ELF-1 (cell line): ENCODE data around the gene TNFRSF13B.
"Not testable (repeated sequence)": the region's sequence is repeated elsewhere in the genome, so short reads cannot be mapped to it uniquely, and the experiment has no call there.

Experiments
- DNase-seq: peaks from one replicate; pipeline ENCODE4 v3.0.0-alpha.2; 2016; ENCODE audit warnings: low read depth, low spot score

Gene TNFRSF13B

DNA sequence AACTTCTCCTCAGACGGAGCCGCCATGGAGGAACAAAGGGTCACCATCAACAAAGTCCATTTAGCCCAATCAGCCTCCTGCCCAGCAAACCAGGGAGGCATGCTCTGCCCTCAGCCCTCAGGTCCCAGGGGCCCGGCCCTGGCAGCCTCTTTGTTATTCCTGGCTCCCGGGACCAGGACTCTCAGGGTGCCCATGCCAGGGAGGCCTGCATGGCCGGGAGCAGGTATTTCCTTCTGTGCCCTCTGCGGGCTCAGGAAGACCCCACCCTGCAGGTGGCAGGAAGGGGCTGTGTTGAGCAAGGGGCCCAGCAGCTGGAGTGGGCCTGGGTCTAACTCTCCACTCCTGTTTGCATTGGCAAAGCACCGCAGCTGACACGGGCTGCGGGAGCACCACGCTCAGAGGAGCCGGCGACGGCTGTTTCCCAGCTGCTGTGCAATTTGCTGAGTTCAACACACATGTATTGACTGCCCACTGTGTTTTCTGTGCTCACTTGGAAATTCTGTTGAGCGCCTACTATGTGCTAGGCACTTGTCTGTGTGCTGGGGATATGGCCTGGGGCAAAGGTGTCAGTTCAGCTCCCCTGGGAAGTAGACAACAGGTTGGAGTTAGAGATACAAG lies 33.2 kb upstream of the TNFRSF13B start:
- DNase-seq, result not testable (repeated sequence)

DNA sequence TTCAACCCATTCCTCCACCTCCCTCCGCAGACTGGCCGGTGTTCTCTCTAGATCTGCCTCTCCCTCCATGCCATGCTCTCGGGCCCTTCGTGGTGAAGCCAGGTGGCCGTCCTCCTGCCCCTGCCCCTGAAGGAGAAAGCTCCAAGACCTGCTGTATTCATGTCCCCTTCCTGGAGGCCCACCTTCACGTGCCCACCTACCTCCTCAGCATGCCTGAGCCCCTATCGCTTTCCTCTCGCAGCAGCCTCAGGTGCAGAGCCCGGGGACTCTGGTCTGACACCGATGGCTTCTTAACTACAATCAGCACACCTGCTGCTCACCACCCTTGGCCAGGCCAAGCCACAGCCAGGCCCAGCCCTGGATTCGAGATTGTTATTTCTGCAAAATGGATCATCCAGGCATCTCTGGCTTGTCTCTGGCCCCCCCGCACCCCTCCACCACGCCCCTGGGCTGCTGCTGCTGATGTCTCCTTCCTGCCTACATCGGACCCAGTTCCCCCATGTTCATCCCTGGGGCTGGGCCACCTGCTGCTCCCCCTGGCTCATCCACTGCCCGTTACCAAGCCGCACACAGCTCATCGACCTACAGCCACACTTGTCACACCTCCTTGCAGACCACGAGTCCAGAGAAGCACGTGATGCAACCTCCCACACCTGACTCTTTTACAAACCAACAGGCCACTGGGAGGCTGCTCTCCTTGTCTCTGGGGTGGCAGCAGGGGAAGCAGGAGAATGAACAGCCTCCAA lies 32.5 kb upstream of the TNFRSF13B start:
- no peak for DNase-seq

DNA sequence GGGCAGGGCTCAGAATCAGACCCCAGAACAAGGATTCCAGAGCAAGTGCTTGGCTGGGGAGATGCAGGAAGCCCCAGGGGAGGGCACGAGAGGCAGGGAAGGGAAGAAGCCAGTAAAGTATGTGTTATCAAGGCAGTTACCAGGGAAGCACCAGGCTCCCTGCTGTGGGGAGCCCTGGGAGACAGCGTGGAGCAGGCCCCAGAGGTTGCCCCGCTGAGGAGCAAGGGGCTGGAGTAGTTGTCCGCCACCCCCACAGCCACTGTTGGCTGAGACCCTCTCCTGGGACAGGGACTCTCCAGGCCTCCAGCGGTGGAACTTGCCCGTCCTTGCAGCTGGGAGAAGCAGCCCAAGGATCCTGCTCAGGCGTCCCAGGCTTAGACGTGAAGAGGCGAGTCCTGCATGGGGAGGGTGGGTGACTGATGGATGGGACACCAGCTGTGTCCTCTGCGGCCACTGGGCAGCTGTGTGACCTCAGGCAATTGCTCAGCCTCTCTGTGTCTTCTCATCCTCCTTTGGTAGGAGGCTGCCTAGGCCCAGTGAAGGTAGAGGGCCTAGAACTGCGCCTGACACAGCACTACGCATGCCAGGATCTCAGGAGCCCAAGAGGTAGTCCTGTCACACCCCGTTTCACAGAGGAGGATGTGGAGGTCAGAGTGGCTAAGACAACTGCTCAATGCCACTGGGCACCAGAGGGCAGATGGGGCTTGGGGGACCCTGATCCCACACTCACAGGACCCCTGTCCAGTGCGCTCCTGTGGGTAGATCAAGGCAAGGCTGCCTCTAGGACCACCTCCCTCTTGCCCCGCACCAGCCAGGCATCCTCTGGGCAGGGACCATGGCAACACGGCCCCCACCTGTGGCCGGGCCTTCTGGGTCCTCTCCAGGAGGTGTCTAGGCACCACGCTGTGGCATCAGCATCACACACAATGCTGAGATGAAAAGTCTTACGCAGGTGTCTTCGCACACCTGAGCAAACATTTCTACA lies 31.1 kb upstream of the TNFRSF13B start:
- DNase-seq, result not testable (repeated sequence)

DNA sequence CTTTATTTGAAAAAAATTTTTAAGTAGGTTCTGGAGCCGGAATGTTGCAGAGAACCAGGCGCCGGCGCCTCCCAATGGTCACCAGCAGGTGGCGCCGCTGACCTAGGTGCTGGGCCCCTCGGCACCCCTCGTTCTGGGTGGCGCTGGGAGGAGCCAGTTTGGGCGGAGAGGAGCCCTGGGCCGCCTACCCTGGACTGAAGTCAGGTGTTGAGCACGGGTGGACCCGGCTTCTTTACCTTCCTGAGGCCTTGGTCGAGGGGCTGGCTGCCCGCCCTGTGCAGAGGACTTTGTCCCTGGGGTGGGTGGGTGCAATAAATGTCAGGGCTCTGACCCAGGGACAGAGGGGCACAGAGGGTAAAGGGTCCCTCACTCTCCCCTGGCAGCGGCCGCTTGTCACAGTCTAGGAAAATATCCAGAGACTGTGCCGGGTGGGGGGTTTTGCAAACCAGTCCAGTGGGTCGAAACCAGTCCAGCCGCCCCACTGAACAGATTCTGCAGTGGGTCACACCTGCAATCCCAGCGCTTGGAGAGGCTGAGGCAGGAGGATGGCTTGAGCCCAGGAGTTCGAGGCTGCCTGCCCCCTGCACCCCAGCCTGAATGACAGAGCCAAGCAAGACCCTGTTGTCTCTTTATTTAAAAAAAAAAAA lies 30.1 kb upstream of the TNFRSF13B start:
- peak; percentile 85 for DNase-seq

DNA sequence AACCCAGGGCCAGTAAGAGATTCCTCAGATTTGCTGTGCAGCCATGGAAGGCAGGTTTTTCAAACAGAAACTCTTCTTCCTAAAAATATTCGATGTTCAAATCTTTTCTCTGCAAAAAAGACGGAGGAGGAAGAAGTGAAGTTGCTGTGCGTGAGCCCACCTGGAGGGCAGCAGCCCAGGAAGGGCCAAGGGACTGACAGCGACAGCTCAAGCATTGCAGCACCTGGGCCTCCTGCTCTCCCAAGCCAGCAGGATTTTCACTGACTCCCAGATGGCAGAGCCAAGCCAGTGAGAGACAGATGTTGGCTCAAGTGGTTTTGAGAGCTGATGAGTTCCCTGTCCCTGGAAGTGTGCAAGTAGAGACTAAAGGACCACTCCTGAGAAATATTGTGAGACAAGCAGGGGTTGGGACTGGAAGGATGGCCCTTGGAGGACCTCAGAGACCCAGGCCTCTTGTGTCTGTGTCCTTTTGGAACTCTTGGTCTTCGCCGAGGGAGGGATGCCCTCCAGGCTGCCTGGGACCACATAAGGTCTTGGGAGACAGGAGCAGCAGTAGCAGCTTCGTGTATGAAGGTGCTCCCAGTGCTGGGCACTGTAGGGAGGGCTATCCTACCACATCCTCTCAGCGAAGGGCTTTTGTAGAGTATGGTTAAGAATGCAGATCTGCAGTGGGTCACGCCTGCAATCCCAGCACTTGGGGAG lies 29.3 kb upstream of the TNFRSF13B start:
- DNase-seq, result no peak

DNA sequence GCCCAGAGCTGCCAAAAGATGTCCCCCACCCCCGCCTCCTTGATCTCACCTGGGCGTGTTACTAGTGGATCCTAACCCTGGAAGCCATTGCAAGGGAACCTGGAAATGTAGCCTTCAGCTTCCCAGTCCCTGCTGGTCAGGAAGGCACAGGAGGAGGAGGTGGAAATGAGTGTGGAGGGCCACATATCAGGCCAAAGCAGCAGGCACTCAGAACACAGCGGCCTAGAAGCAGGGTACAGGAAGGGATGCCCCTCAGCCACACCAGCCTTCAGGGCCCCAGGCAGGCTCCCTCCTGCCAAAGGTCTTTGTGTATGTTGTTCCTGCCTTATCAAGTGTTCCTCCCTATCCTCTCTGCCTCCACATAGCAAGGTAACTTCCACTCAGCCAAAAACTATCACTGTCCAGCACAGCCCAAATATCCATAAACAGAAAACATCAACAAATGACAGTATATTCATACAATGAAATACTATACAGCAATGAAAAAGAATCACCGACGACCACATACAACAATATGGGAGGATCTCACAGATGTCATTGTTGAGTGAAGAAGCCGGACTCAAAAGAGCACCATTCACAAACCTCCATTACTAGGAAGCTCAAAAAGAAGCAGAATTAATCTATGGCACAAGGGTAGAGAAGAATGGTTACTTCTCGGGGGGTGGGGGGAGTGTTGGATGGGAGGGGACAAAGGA lies 28.2 kb upstream of the TNFRSF13B start:
- DNase-seq, result no peak

DNA sequence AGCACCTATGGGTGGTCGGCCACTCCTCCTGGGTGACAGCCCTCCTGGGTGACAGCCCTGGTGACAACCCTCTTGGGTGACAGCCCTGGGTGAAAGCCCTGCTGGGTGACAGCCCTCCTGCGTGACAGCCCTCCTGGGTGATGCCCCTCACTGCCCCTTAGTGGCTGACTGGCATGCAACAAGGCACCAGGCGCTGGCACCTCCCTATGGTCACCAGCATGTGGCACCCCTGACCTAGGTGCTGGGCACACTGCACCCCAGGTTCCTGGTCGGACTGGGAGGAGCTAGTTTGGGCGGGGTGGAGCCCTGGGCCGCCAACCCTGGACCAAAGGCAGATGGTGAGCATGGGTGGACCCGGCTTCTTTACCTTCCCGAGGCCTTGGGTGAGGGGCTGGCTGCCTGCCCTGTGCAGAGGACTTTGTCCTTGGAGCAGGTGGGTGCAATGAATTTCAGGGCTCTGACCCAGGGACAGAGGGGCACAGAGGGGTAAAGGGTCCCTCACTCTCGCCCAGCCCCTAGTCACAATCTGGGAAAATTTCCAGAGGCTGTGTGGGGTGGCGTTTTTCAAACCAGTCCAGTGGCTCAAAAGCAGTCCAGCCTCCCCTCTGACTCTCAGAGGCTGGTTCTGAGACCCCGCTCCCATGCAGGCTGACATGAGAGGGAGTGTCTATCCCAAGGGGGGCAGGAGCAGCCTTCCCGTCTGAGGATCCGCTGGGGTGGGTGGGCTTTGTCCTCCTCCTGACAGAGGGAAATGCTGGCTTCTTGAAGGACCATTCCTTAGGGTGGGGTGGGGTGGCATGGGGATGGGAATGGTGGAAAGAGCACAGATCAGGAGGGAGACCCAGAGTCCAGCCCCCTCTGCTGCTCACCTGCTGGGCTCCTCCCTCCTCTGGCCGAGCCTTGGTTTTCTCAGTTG lies 25.9 kb upstream of the TNFRSF13B start:
- peak; percentile 62 for DNase-seq

DNA sequence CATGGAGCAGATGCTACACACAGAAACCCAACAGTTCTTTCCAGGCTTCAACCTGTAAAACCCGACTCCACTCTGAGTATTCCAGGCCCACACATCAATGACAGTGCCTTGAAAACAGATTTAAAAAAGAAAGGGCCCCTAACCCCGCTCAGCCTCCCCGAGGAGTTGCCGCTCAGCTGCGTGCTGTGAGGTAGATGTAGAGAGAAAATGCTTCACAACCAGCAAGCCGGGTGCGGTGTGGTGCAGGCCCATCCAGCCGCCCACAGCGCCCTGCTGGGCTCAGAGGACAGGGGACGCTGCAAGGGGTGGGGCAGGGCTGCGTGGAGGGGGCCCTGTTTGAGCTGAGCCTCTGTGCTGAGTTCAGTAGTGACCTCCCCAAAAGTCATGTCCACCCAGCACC lies 24.8 kb upstream of the TNFRSF13B start:
- not testable (repeated sequence) for DNase-seq

DNA sequence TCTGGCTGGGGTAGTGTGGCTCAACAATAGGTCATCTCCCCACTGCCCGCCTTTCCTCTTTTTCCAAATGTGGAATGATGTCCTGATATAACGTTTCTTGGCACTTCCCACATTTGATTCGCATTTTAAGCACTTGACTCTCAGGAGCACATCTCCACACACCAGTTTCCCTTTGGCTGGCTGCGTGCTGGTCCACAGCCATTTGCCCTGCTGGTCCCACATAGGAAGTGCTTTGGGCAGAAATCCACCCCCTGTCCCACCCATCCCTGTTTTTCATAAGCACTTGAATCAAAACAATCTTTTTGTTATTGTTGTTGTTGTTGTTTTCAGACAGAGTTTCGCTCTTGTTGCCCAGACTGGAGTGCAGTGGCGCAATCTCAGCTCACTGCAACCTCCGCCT lies 24.0 kb upstream of the TNFRSF13B start:
- DNase-seq, result no peak

DNA sequence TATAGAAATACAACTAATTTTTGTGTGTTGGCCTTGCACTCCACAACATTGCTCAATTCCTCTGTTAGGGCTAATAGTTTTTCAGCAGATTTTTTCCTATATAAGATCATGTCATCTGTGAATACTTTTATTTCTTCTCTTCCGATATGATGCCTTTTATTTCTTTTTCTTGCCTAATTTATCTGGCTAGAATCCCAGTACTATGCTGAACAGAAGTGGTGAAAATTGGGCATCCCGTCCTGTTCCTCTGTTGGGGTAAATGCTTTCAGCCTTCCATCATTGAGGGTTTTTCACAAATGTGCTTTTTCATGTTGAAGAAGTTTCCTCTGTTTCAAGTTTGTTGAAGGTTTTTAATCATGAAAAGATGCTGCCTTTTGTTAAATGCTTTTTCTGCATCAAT lies 22.7 kb upstream of the TNFRSF13B start:
- no peak for DNase-seq

DNA sequence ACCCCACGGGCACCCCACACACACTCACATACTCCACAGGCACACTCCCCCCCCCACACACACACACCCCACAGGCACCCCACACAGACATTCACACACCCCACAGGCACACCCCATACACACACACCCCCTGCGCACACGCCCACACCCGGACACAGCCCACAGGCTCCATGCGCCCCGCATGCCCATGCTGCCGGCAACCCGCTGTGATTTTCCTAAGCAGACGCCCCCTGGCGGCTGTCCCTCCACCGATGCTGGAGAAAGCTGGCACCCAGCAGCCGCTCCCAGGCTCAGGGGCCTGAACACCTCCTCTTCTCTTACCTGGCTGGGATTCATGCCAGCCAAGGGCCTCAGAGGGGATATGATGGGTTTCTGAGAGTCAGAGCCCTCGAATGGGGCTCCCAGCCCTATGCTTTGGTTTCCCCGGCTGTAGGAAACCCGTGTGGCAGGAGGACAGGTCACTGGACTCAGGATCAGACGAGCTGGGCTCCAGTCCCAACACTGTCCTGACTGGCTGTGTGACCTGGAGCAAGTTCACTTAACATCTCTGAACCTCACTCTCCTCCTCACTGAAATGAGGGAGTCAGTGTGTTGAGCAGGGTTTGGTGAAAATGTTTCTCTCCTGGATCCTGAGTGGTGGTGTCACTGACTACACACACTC lies 19.6 kb upstream of the TNFRSF13B start:
- DNase-seq, result peak; percentile 87

DNA sequence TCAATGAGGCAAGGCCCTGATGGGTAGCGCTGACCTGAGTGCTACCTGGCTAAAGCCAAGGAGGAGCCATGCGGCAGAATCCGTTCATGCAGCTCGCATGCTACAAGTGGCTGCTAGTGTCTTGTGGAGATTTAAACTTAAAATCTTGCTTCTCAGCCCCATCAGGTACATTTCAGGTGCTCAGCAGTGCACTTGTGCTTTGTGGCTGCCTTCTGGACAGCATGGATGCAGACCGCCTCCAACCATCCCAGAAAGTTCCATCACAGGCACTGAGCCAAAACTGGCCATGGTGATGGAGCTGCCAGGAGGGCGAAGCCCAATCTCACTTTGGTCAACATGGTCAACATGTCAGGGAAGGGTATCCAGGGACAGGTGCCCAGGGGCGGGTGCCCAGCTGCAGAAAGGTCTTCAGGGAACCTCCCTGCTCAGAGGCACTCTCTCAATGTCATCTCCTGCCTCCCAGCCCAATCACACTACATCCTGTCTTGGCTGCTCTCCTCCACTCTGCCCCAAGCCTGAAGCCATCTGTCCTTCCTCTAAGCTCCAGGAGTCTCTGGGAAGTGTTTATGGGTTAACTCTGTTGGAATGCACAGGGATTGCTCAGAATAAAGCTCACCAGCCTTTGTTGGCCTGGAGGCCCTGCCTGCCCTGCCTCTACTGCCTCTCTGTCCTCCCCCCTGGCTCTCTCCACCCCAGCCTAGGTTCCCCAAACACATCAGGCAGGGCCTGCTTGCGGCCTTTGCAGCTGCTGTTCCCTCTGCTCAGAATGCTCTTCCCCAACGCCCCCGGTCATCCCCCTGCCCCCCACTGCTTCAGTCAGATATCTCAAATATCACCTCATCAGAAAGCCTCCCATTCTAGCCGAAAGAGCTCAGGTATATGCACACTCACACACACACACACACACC lies 18.3 kb upstream of the TNFRSF13B start:
- peak; percentile 58 for DNase-seq

DNA sequence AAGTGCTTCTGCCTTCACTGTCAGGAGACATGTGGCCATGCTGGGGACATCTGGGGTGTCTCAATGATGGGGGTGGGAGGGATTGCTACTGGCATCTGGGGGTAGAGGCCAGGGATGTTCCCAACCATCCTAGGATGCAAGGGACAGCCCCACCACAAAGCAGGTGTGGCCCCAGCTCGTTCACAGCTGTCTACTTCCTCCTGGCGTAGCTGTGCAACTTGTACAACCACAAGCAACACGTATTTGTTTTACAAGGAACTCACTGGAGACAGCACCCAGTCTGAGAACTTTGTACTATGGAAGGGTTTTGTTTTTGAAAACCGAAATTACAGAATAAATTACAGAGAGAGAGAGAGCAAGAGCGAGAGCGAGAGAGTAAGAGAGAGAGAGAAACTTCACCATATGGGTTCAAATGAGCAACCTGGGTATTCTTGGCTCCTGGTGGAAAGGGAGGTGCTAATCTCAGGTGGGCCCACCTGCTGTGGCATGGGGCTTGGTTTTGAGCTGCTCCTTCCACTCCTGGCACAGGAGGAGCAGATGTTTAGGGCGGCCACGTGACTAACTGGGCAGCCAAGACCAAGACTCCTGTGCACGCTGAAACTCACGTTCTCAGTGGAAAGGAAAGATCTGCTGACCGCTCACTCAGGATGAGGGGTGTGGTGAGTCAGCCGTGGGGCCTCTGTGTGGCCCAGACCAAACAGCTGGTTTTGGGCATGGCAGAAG lies 17.5 kb upstream of the TNFRSF13B start:
- no peak for DNase-seq

DNA sequence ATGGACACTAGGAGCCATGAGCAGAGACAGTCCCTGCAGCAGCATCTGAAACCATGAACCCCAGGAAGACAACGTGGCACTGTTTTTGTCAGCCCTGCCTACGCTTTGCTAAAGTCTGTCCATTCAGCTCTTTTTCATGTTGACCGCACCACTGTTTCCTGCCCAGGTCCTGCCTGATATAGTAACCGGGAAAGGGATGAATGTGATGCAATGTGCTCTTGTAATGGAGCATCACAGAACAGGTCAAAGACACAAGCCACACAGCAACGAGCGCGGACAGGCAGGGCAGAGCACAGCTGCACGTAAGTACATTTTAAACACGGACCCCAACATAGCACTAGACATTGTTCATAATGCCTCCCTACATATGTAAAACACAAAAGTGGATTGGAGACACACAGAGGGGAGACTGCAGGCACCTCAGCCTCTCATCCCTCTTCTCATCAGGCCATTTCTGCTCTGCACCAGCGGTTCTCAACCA lies 16.9 kb upstream of the TNFRSF13B start:
- DNase-seq, result no peak

DNA sequence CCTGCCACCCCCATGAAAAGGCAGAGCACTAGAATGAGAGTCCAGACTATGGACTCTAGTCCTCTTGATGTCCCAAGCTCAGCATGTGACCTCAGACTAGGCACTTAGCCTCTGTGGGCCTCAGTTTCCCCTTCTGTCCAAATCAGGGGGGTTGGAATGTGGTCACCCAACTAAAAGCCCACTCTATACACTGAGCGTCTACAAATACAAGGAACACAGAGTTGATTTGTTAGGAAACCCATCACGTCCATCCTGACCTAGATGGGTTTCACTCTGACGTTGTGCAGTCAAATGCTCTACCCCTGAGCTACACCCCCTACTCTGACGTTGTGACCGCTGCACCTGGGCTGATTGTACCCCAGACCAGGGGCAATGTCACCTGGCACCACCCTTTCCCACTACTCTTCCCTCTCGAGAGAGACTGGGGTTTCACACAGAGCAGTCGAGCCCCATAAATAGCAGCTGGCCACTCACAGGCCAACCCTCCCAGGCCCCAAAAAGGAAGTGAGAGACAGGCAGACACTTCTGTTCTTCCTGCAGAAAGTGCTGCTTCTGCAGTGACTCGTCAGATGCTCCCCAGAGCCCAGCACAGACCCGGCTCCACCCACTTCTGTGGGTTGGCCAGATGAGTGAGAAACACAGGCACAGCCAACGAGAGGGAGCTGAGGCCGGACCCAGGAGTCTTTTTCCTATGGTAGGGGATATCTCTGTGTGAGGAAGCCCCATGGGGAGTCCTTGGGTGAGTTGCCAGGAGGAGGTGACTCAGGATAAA lies 16.1 kb upstream of the TNFRSF13B start:
- peak; percentile 70 for DNase-seq
